PFSK-1 (cell line): ENCODE data around the gene BICD2.

Source experiments
- FOXP2 ChIP-seq: optimal IDR thresholded peaks from 2 replicates; pipeline ENCODE3; 2011; ENCODE audit warnings: borderline replicate concordance, control low read depth, inconsistent platforms; ENCODE audit not compliant: insufficient read depth; ENCODE audit errors: extremely low read length, extremely low read depth
- POLR2AphosphoS5 ChIP-seq: IDR thresholded peaks from 2 replicates; pipeline ENCODE4 v1.6.1; 2012; ENCODE audit warnings: low read depth, mild to moderate bottlenecking, control low read depth, low read length, moderate library complexity
- REST ChIP-seq, 2 experiments: IDR thresholded peaks; 2 replicates each; pipeline versions ENCODE4 v1.6.1 to v1.8.0; 2011 to 2012; ENCODE audit warnings: low read depth in 2 of 2, low read length in 2 of 2, control low read depth in 1 of 2, inconsistent platforms in 1 of 2, mild to moderate bottlenecking in 1 of 2, moderate library complexity in 1 of 2; ENCODE audit not compliant: insufficient read depth in 1 of 2
- SIN3A ChIP-seq: IDR thresholded peaks from 2 replicates; pipeline ENCODE4 v1.6.1; 2012; ENCODE audit warnings: mild to moderate bottlenecking, low read length, moderate library complexity, borderline replicate concordance; ENCODE audit not compliant: insufficient read depth
- TAF1 ChIP-seq: IDR thresholded peaks from 2 replicates; pipeline ENCODE4 v1.6.1; 2012; ENCODE audit warnings: low read length, control low read depth, borderline replicate concordance; ENCODE audit not compliant: insufficient read depth

The BICD2 gene

GRCh38 chr9:92704528-92704927, 60.1 kb downstream of the BICD2 start:
- TF ChIP-seq SIN3A (no peak), FOXP2 (no peak), TAF1 (no peak), REST (IDR thresholded peaks at IDR 0.05; ENCODE audit: insufficient read depth in 1 of 2, low read depth in 2 of 2, low read length in 2 of 2) (no peak), POLR2AphosphoS5 (no peak)

GRCh38 chr9:92696619-92697018, 68.0 kb downstream of the BICD2 start:
- TF ChIP-seq FOXP2 (no peak), POLR2AphosphoS5 (no peak), TAF1 (no peak), REST (IDR thresholded peaks at IDR 0.05; ENCODE audit: insufficient read depth in 1 of 2, low read depth in 2 of 2, low read length in 2 of 2) (no peak), SIN3A (no peak)

- TF ChIP-seq POLR2AphosphoS5 (no peak), REST (IDR thresholded peaks at IDR 0.05; ENCODE audit: insufficient read depth in 1 of 2, low read depth in 2 of 2, low read length in 2 of 2) (no peak), FOXP2 (no peak), SIN3A (no peak)
Measured at GRCh38 chr9:92686954-92687353, 77.7 kb downstream of the BICD2 start.

- no peak for TF ChIP-seq REST (IDR thresholded peaks at IDR 0.05; ENCODE audit: insufficient read depth in 1 of 2, low read depth in 2 of 2, low read length in 2 of 2)
- TF ChIP-seq FOXP2, result no peak
- no peak for TF ChIP-seq TAF1
- TF ChIP-seq POLR2AphosphoS5, result no peak
- TF ChIP-seq SIN3A, result no peak
Measured at GRCh38 chr9:92685022-92685421, 79.6 kb downstream of the BICD2 start.

- TF ChIP-seq FOXP2 (no peak), TAF1 (no peak), SIN3A (no peak), REST (IDR thresholded peaks at IDR 0.05; ENCODE audit: insufficient read depth in 1 of 2, low read depth in 2 of 2, low read length in 2 of 2) (no peak), POLR2AphosphoS5 (no peak)
Measured at GRCh38 chr9:92682269-92682668, 82.4 kb downstream of the BICD2 start.
